CD4-positive, alpha-beta T cell treated with Interleukin-12 subunit alpha and Interleukin-12 subunit beta, for 1 hour (primary cell): ENCODE results near the gene BABAM2.
"Not testable (repeated sequence)": the region's sequence is repeated elsewhere in the genome, so short reads cannot be mapped to it uniquely, and the experiment has no call there.

Experiments used
- DNase-seq: peaks from one replicate; pipeline ENCODE4 v3.0.0-alpha.2; 2020

Gene BABAM2

DNA sequence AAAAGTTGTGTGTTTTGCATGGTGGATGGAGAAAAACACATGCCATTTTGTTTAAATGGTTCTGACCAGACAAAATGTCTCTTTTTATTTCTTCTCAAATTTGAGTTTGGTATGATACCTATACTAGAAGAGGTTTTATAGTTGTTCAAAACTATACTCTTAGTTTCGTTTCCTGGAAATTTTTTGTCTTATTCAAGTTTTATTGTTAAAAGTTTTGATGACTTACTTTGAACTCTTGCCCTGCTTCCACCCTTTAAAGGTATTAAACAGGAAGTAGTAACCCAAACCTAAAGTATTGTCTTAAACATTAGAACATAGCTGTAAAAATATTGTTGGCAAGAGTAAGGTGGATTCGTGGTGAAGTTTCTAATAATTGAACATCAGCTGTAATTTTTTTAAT is 98.2 kb downstream of the BABAM2 start:
- peak; percentile 4 for DNase-seq

DNA sequence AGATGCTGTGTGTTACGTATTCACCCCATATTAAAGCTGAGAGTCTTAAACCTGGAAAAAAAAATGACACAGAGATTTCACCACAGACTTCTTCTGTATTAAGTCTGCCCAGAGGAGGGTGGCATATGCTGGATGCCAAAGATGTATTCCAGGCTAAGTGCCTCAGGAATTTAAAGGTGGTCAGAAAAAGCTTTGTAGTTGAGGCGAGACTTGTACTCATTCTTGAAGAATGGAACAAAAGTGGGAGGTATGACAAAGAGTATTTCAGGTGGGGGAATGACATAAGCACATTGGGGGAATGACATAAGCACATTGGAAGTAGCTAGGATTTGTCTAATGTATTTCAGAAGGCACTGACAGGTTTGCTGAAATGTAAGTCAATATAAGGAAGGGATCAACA is 98.6 kb downstream of the BABAM2 start:
- DNase-seq: no peak

DNA sequence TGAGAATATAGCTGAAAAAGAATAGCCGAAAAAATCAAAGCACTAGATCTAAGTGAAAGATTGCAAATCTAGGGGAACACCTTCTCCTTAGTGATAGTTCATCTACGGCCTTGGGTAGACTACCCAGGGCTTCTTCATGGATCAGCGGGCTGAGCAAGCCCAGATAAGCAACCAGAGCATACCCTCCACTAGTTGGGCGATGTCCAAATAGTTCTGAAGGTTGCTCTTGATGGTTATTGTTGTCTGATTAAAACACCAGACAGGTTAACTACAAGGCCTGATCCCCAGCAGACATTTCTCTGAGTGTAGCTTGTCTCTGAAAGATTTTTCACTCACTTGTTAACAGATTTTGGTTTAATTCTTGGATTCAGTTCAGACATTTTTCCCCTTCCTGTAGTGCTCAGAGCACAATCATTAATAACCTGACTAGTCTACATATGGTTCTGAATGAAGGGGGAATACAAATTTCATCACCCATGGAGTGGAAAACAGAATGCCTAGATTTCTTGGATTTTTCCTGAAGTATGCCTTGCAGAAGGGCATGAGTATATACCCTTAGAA is 99.6 kb downstream of the BABAM2 start:
- DNase-seq: no peak

DNA sequence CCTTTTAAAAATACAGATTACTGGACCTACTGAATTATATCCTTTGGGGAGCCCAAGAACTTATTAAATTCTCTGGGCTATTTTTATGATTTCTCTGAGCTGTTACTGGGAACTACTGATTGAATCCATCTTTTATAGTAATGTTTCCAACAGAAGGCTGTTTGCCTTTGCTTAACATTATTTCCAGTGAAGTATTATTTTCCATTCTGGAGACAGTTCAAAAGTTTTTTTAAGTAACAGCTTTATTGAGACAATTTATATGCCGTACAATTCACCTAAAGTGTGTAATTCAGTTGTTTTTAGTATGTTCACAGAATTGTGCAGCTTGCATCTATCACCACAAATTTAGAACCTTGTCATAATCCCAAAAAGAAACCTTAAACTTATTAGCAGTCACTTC is 100.6 kb downstream of the BABAM2 start:
- no peak for DNase-seq

DNA sequence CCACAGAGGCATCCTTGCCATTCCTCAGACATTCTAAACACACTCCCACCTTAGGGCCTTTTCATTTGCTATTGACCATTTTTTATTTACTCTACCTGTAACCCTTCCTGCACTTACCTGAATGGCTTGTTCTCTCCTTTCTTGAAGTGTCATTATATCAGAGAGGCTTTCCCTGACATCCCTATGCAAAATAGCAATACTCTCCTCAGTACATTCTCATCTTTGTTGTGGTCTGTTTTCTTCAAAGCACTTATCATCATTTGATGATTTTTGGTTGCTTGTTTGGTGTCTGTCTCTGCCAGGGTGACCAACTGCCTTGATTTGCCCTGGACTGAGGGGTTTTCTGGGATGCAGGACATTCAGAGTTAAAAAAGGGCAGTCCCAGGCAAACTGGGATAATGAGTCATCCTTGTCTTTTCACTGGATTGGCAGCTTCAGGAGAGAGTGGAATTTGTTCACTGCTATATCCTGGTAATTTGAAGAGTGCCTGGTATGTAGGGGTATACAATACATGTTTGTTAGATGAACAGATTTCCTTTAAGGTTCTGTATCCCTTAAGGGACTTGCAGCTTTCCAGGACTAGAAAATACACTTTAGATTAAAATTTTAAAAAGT is 102.4 kb downstream of the BABAM2 start:
- no peak for DNase-seq

DNA sequence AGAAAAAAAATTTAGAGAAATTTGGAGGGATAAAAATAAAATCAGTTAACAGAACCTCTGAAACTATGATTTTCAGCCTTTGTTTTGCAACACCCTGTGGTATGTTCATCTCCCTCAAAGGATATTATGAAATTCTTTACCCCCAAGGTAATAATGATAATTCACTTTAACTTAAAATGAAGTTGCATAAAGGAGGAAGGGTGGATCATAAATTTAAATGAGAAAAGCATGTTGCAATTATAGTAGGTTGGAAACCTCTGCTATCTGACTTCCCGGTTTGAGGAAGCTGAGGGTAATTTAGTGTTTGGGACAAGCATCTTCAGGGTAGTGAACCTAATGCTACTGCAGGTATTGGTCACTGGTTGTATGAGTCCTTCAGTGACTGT is 102.9 kb downstream of the BABAM2 start:
- DNase-seq: no peak

DNA sequence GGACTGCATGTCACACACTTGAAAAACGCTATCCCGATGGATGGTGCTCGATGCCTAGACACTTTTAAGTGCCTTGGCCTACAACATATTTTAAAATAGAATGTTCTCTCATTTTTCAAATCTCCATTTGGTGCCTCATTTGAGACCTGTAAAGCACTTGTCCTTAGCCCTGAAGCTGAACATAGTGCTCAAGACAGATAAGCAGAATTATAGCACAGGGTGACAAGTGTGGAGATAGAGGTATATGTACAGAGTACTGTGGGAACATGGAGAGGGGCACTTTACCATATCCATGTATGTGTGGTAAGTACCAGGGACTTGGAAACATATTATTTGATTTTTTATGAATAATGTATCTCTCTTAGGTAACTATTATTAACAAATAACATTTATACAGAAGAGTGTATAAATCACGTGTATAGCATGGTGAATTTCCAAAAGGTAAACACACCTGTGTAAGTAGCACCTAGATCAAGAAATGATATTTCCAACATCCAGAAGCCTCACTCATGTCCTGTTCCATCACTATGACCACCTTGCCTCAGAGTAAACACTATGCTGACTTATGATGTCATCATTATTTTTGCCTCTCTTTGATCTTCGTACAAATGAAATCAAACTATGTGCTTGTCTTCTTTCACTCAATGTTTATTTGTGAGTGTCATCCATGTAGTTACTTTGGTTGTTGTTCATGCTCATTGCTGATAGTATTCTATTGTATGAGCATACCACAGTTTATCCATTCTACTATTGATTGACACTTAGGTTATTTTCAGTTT is 103.6 kb downstream of the BABAM2 start:
- no peak for DNase-seq

DNA sequence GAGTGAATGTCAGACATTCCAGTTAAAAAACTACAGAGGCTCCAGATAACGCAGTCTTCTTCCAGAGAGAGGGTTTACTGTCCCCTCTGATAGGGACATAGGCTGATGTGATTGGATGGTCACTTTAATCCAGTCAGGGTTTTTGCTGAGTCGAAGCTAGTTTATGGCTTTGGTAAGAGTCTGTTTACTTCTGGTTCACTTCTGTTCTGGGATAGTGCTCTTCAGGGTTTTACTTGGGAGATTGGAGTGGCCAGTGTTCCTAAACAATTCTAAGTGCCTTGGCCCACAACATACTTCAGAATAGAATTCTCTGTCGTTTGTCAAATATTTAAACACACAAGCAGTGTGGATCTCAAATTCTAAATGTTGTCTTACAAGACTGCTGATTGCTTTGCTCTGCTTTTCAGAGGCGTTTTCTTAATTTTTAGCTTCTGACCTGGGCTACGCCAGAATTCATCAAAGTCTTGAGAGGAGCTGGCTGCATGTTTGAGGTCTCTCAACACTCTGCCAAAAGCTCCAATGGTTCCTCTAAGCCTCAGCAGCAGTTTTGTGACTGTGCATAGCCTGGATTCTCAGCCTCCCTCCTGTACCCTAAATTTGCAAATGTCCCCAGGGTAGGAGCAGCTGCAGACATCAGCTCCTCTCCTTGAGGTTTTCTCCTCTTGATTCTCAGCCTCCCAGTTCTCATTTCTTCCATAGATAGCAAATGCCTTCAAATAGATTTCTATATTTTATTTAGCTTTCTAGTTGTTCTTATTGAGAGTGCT is 105.8 kb downstream of the BABAM2 start:
- no peak for DNase-seq

DNA sequence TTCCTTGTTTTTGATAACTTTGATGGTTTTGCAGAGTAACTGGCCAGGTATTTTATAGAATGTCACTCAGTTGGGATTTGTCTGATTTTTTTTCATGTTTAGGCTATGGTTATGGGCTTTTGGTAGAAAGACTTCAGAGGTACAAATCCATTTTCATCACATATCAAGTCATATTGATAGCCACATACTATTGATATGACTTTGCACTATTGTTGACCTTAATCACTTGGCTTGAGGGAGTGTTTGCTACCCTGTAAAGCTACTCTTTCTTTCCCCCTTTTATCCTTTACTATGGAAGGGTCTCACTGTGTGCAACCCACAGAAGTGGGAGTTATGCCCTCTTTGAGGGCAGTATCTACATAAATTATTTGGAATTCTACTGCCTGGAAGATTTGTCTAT is 109.8 kb downstream of the BABAM2 start:
- DNase-seq: no peak

DNA sequence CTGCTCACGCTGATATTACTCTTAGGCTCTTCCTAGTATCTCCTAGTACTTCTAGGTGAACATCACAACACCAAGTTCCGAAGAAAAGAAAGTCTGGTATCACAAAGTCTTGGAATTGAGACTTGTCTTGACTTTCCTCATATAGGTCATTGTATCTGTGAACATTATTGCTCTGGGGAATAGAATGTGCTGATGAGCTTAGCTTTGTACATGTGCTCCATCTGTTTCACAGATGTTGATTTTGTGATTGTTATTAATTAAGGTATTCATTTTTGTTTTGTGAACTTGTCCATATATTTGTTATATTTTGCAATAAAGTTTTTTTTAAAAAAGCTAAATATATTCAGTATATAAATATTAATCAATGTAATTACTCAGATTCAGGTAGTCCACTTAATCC is 111.7 kb downstream of the BABAM2 start:
- DNase-seq: no peak

DNA sequence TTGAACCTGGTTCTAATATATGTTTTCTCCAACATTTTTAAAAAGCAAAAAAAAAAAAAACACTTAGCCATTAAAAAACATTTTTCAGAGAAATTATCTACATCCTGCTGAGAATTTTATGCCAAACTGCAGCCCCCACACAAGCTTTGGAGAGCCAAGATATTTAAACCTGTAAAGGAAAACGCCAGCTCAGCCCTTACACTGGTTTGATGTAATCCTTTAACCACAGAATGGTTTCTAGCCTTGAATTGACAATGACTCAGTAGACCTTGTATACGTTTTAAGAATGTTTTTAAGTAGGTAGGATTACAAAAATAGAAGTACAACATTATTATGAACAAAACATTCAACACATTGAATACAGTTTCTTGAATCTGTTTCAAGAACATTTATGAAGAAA is 113.6 kb downstream of the BABAM2 start:
- no peak for DNase-seq

DNA sequence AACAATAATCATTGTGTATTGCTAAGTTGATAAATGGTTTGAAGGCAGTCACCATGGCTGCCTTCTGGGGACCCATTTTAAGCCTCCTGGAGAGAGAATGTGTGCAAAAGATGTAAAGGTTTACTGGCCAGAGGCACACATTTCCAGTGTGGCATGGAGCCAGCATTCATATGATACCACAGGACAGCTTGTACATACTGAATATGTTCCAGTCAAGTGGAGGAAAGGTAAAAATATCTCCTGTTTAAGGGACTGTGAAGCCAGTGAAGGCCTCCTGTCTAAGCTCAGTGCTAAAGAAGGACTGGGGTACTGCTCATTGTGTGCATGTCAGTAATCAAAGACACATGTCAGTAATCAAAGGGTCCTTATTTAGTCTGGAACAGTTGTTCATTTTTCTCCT is 119.2 kb downstream of the BABAM2 start:
- DNase-seq: no peak

DNA sequence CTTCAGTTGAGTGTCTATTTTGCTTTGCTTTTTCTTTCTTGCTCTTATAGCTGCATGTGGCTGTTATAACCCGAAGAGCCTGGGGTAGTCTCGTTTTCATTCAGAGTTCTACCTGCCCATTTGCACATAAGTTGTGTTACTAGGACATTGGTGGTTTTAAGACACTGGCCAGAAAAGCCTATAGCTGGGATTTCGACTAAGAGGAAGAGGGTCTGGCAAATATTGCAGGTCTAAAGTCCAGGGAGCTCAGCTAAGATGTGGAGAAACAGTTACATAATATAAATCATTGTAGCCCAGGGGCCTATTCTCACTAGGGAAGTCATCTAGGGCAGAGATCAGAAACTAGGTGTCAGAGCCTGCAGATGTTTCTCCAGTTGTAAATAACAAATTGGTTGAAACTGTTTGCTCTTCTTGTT is 120.8 kb downstream of the BABAM2 start:
- no peak for DNase-seq

DNA sequence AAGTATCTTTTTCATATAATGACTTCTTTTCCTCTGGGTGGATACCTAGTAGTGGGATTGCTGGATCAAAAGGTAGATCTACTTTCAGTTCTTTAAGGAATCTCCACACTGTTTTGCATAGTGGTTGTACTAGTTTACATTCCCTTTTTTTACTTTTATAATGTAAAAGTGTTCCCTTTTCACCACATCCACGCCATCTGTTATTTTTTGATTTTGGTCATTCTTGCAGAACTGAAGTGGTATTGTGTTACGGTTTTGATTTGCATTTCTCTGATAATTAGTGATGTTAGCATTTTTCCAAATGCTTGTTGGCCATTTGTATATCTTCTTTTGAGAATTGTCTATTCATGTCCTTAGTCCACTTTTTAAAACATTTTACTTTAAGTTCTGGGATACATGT is 127.9 kb downstream of the BABAM2 start:
- not testable (repeated sequence) for DNase-seq

DNA sequence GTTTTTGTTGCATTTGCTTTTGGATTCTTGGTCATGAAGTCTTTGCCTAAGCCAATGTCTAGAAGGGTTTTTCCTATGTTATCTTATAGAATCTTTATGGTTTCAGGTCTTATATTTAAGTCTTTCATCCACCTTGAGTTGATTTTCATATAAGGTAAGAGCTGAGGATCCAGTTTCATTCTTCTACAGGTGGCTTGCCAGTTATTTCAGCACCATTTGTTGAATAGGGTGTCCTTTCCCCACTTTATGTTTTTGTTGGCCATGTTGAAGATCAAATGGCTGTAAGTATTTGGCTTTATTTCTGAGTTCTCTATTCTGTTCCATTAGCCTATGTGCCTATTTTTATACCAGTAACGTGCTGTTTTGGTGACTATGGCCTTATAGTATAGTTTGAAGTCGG is 129.0 kb downstream of the BABAM2 start:
- DNase-seq: not testable (repeated sequence)

DNA sequence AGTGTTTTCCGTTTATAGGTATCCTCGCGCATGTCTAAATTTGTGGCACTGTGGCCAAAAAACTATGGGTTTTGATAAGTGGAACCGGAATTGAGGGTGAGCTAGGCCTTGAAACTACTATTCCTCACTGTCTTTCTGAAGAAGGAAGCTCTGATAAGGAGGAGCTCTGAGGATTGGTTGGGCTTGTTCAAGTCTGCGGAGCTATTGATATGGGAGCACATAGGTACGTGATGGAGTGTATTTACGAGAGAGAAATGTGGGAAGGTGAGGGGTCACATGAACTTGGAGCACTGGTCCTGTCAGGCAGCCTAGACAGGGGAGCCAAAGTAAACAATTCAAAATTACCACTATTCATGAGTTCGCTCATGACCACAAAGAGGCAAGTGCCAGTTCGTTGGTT is 131.4 kb downstream of the BABAM2 start:
- no peak for DNase-seq

DNA sequence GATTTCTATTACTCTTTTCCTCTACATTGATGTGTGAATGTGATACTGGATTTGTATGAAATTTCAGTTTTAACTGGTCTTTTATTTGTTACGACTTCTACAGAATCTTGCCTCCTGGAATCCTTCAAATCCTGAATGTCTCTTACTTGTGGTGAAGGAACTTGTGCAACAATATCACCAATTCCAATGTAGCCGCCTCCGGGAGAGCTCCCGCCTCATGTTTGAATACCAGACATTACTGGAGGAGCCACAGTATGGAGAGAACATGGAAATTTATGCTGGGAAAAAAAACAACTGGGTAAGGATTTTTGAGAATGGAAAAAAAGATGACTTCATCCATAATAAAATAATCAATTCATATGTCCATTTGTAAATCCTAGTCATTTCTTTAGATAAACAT is 134.6 kb downstream of the BABAM2 start:
- DNase-seq: no peak

DNA sequence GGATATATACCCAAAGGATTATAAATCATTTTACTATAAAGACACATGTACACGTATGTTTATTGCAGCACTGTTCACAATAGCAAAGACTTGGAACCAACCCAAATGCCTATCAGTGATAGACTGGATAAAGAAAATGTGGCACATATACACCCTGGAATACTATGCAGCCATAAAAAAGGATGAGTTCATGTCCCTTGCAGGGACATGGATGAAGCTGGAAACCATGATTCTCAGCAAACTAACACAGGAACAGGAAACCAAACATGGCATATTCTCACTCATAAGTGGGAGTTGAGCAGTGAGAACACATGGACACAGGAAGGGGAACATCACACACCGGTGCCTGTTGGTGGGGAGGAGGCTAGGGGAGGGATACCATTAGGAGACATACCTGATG is 135.7 kb downstream of the BABAM2 start:
- not testable (repeated sequence) for DNase-seq

DNA sequence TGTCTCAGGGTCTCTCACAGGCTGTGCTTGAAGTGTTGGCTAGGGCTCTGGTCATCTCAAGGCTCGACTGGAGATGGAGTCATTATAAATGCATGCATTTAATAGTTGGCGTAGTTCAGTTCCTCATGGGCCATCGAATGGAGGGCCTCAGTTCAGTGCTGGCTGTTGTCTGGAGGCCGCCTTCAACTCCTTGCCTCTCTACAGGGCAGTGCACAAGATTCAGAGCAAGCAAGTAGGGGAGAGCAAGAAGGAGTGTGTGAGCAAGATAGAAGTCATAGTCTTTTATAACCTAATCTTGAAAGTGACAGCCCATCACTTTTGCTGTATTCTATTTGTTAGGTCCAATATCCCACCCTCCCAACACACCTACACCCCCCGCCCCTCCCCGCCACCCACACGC is 137.5 kb downstream of the BABAM2 start:
- no peak for DNase-seq

DNA sequence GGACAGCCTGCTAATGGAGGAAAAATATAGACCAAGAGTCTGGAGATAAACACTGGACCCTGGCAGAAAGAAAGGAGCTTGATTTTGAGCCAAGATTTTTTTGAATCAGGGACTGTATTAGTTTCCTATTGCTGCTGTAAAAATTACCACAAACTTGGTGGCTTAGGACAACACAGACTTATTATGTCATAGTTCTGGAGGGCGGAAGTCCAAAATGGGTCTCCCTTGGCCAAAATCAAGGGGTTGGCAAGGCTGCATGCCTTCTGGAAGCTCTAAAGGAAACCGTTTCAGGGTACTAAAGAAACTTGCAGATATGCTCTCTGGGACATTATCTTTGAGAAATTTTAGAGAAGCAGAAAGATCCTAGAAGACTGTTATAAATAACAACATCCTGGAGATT is 140.1 kb downstream of the BABAM2 start:
- DNase-seq: no peak

DNA sequence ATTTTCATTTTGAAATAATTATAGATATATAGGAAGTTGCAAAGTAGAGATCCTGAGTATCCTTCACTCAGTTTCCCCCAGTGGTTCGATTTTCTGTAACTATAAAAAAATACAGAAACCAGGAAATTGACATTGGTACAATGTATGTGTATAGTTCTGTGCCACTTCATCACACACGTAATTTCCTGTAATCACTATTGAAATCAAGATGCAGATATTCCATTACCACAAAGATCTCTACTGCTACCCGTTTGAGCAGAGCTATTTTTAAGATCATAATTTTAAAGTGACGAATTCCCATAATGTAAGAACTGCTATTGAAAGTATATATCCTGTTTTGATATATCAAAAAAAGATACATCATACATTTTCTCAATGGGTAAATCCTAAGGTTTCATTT is 142.3 kb downstream of the BABAM2 start:
- no peak for DNase-seq

DNA sequence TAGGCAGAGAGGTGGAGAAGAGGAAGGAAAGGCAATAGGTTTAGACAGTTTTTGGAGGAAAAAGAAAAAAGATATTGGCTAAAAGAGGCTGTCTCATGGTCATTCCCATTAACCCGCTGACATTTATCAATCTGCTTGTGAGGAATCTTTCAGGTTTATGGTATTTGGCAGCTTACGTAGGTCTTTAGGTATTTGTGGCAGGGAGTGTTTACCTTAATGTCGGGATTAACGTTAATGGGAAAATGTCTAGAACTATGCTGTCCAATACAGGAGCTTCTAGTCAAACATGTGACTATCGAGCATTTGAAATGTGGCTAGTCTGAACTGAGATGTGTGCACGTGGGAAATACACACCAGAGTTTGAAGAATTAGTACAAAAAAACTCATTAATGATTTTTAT is 144.2 kb downstream of the BABAM2 start:
- DNase-seq: no peak

DNA sequence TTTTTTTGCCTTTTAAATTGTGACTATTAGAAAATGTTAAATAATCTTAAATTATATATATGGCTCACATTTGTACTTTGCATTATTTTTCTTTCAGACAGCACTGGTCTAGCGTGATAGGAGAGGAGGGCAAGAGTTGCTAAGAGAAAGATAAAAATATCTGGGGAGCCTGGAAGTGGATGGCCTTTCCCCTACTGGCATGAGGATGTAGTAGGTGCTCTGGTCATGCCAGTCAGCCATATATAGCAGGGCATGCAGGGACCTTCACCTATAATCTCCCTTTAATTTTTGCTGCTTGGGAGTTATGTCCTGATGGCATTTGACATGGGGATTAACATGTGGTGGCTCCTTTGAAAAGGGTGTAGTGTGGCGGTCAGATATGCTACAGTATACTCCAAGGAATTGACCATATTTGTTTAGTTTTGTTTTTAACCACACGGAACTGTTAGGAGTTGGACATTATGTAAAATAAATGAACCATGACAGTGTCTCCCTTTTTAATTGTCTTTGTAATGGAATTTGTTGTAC is 144.7 kb downstream of the BABAM2 start:
- no peak for DNase-seq

DNA sequence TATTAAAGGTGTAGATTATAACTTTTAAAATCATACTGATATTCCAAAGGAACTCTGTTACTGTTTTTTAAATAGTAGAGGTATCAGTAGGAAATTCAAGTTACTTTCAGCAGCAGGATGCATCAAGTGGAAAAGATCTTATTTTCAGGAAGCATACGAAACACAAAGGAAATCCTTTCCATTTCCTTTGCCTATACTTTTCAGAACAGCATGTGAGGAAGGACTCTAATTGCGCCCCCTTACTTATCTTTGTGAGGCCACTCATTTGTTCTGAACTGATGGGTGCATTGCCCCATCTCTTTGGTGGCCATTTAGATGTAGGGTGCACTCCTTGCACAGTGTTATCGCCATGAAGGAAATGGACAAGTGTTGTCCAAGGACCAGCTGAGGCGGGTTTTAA is 145.3 kb downstream of the BABAM2 start:
- DNase-seq: no peak
